LNCAP (cell line): ENCODE results near the gene ZSWIM4.

Source experiments
- CTCF ChIP-seq: fragments of 450-650 bp; IDR thresholded peaks from 2 replicates; pipeline ENCODE4 v1.5.1; 2017; ENCODE audit warnings: mild to moderate bottlenecking

The ZSWIM4 gene

GRCh38 chr19:13877303-13877702 is 82.1 kb downstream of the ZSWIM4 start:
- TF ChIP-seq CTCF = no peak

- TF ChIP-seq CTCF = peak; percentile 99
Measured at GRCh38 chr19:13880059-13881043, 85.1 kb downstream of the ZSWIM4 start.

GRCh38 chr19:13881251-13881691 is 86.0 kb downstream of the ZSWIM4 start:
- no peak for TF ChIP-seq CTCF
